22Rv1 (cell line): Measurements from ENCODE around the gene CNTROB.

Source experiments
- ZFX ChIP-seq: fragments of 450-650 bp; IDR thresholded peaks from 2 replicates; pipeline ENCODE4 v1.6.1; 2017; ENCODE audit warnings: antibody characterized with exemption, borderline replicate concordance
- TF ChIP-seq, protein P1 (sequence below): fragments of 450-650 bp; IDR thresholded peaks from 2 replicates; pipeline ENCODE4 v1.5.1; 2017; ENCODE audit warnings: mild to moderate bottlenecking

DNA sequence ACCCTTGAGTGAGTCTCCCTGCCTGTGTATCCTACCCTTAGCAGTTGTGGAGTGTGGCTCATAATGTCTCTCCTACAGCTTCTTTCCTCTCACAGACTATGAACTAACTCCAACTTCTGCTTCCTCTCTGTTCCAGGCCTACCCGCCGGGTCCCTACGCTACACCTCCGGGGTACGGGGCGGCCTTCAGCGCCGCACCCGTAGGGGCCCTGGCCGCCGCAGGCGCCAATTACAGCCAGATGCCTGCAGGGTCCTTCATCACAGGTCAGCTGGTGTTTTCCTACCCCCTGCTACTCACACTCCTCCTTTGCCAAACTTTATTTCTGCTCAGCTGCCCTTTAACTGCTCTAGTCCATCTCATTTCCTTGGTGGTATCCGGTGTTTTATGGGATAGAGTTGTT is 21.3 kb upstream of the CNTROB start:
- TF ChIP-seq, protein P1, sequence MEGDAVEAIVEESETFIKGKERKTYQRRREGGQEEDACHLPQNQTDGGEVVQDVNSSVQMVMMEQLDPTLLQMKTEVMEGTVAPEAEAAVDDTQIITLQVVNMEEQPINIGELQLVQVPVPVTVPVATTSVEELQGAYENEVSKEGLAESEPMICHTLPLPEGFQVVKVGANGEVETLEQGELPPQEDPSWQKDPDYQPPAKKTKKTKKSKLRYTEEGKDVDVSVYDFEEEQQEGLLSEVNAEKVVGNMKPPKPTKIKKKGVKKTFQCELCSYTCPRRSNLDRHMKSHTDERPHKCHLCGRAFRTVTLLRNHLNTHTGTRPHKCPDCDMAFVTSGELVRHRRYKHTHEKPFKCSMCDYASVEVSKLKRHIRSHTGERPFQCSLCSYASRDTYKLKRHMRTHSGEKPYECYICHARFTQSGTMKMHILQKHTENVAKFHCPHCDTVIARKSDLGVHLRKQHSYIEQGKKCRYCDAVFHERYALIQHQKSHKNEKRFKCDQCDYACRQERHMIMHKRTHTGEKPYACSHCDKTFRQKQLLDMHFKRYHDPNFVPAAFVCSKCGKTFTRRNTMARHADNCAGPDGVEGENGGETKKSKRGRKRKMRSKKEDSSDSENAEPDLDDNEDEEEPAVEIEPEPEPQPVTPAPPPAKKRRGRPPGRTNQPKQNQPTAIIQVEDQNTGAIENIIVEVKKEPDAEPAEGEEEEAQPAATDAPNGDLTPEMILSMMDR: no peak
- TF ChIP-seq ZFX: no peak
